ENCODE results near the gene OBP2A. TPM values are rescaled to one million over a fixed set of nuclear protein-coding genes. Genes with fewer than 3 reads are reported as not detected.
"Not testable (repeated sequence)": the region's sequence is repeated elsewhere in the genome, so short reads cannot be mapped to it uniquely, and the experiment has no call there.

Gene OBP2A
- total RNA-seq, 1 donor from 2014 or later: not detected

GRCh38 chr9:135536216-135536615, 9.7 kb upstream of the OBP2A start:
- Histone ChIP-seq H3K9me3 (replicated peaks) (no peaks in the 10 kb centered on the region), H3K27me3 (ENCODE audit: low read depth) (peaks cover 39% of the 10 kb centered on the region), H3K27ac (replicated peaks) (no peak overlapping the region), H3K36me3 (no peaks in the 10 kb centered on the region), H3K4me3 (no peak overlapping the region), H3K4me1 (no peaks in the 10 kb centered on the region)
- intact Hi-C loops (cut with micrococcal nuclease): no loop called here
- no peak for DNase-seq
- no peak for TF ChIP-seq CTCF (IDR thresholded peaks at IDR 0.05; ENCODE audit: borderline replicate concordance)

GRCh38 chr9:135543262-135543894, 2.5 kb upstream of the OBP2A start:
- DNase-seq; H3K4me3 ChIP-seq; H3K27ac ChIP-seq (replicated peaks); H3K4me1 ChIP-seq; H3K36me3 ChIP-seq; H3K9me3 ChIP-seq (replicated peaks); intact Hi-C loops (cut with micrococcal nuclease): not testable (repeated sequence)
- H3K27me3 ChIP-seq (ENCODE audit: low read depth): peaks cover 35% of the 10 kb centered on the region

- intact Hi-C loops (cut with micrococcal nuclease): no loop called here
- peaks cover 21% of the 10 kb centered on the region for H3K27me3 ChIP-seq (ENCODE audit: low read depth)
- no peak for DNase-seq
These were observed 818 bp upstream of the OBP2A start for GRCh38 chr9:135544981-135545635.

GRCh38 chr9:135546792-135547617, 1.1 kb downstream of the OBP2A start:
- peaks cover 18% of the 10 kb centered on the region for H3K27me3 ChIP-seq (ENCODE audit: low read depth)
- H3K27ac ChIP-seq (replicated peaks); H3K4me1 ChIP-seq; H3K9me3 ChIP-seq (replicated peaks); intact Hi-C loops (cut with micrococcal nuclease); H3K4me3 ChIP-seq; H3K36me3 ChIP-seq; DNase-seq: not testable (repeated sequence)

More at GRCh38 chr9:135544981-135545635, 818 bp upstream of the OBP2A start:
- Histone ChIP-seq H3K9me3 (replicated peaks) (peaks cover 7% of the 10 kb centered on the region), H3K4me1 (no peaks in the 10 kb centered on the region), H3K4me3 (no peak overlapping the region), H3K36me3 (no peaks in the 10 kb centered on the region), H3K27ac (replicated peaks) (no peak overlapping the region)
- no peak for TF ChIP-seq CTCF (IDR thresholded peaks at IDR 0.05; ENCODE audit: borderline replicate concordance)

GRCh38 chr9:135547756-135548736, 2.1 kb downstream of the OBP2A start:
- peaks cover 2% of the 10 kb centered on the region for H3K9me3 ChIP-seq (replicated peaks)
- H3K27ac ChIP-seq (replicated peaks): no peak overlapping the region
- no peak for TF ChIP-seq CTCF (IDR thresholded peaks at IDR 0.05; ENCODE audit: borderline replicate concordance)
- peaks cover 24% of the 10 kb centered on the region for H3K27me3 ChIP-seq (ENCODE audit: low read depth)
- DNase-seq: no peak
- H3K4me1 ChIP-seq: no peaks in the 10 kb centered on the region
- no peak overlapping the region for H3K4me3 ChIP-seq
- intact Hi-C loops (cut with micrococcal nuclease): no loop called here
- H3K36me3 ChIP-seq: no peaks in the 10 kb centered on the region

- H3K4me3 ChIP-seq; H3K9me3 ChIP-seq (replicated peaks); H3K4me1 ChIP-seq; H3K36me3 ChIP-seq; intact Hi-C loops (cut with micrococcal nuclease); DNase-seq; H3K27ac ChIP-seq (replicated peaks): not testable (repeated sequence)
- H3K27me3 ChIP-seq (ENCODE audit: low read depth): peaks cover 19% of the 10 kb centered on the region
These were observed 3.8 kb downstream of the OBP2A start for GRCh38 chr9:135549478-135550343.
